Measurements from ENCODE around the gene PHF21A. TPM values are rescaled to one million over a fixed set of nuclear protein-coding genes. Genes with fewer than 3 reads are reported as not detected.
A peak's percentile ranks its signal among the peaks of the same experiment; 100 is the strongest.

PHF21A gene
- total RNA-seq, 1 experiment from 2014 or later = 29.4 TPM

DNA sequence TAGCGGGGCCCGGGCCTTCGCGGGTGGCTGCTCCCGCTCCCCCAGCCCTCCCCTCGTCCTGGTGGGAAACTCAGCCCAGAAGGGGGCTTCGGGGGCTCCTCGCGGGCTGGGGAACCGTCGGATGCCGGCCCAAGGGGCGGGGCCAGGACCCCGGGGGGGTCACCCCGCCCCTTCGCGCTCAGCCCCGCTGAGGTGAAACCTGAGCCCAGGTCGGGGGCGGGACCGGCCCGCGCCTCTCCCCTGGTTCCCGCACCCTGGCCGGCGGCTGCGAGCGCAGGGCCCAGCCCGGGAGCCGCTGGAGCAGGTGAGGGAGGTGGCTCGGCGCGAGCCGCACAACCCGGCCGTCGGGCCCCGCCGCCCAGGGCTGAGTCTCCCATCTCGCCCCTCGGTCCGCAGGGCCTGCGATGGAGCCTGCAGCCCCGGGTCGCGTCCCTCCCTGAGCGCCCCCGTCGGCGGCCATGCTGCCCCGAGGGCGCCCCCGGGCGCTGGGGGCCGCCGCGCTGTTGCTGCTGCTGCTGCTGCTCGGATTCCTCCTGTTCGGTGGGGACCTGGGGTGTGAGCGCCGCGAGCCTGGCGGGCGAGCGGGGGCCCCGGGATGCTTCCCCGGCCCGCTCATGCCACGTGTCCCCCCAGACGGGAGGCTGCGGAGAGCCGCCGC lies 198.7 kb downstream of the PHF21A start, which contains the start of gene LARGE2 (continued):
- TF ChIP-seq, protein P1, sequence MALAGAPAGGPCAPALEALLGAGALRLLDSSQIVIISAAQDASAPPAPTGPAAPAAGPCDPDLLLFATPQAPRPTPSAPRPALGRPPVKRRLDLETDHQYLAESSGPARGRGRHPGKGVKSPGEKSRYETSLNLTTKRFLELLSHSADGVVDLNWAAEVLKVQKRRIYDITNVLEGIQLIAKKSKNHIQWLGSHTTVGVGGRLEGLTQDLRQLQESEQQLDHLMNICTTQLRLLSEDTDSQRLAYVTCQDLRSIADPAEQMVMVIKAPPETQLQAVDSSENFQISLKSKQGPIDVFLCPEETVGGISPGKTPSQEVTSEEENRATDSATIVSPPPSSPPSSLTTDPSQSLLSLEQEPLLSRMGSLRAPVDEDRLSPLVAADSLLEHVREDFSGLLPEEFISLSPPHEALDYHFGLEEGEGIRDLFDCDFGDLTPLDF (CRISPR knock-in tag; IDR thresholded peaks at IDR 0.05) = no peak
- TF ChIP-seq ESRRA (CRISPR knock-in tag; IDR thresholded peaks at IDR 0.05; ENCODE audit: borderline replicate concordance) (no peak), ZNF121 (CRISPR knock-in tag; IDR thresholded peaks at IDR 0.05) (no peak), NFE2L1 (CRISPR knock-in tag; IDR thresholded peaks at IDR 0.05) (no peak), ELF4 (CRISPR knock-in tag; IDR thresholded peaks at IDR 0.05; ENCODE audit: low read depth) (no peak), TCF7 (CRISPR knock-in tag; IDR thresholded peaks at IDR 0.05; ENCODE audit: low read depth) (no peak), CREM (CRISPR knock-in tag; IDR thresholded peaks at IDR 0.05) (no peak), ZNF423 (CRISPR knock-in tag; IDR thresholded peaks at IDR 0.05) (peak; percentile 3; the same call in 1 of the 2 replicates), JAZF1 (CRISPR knock-in tag; IDR thresholded peaks at IDR 0.05) (no peak), TEAD1 (CRISPR knock-in tag; IDR thresholded peaks at IDR 0.05) (peak; percentile 17; the same call in 1 of the 2 replicates), ZNF219 (CRISPR knock-in tag; IDR thresholded peaks at IDR 0.05; ENCODE audit: borderline replicate concordance) (no peak), MXD4 (CRISPR knock-in tag; IDR thresholded peaks at IDR 0.05; ENCODE audit: borderline replicate concordance) (no peak), GTF2I (CRISPR knock-in tag; conservative IDR thresholded peaks at IDR 0.05) (no peak), CBFB (CRISPR knock-in tag; IDR thresholded peaks at IDR 0.05; ENCODE audit: low read depth) (no peak), KAT7 (CRISPR knock-in tag; IDR thresholded peaks at IDR 0.05; ENCODE audit: borderline replicate concordance) (no peak), NR2C2 (CRISPR knock-in tag; IDR thresholded peaks at IDR 0.05) (no peak), ZNF396 (CRISPR knock-in tag; IDR thresholded peaks at IDR 0.05; ENCODE audit: borderline replicate concordance) (no peak), GRHL2 (CRISPR knock-in tag; IDR thresholded peaks at IDR 0.05; ENCODE audit: insufficient replicate concordance, severe bottlenecking) (no peak), ETV6 (CRISPR knock-in tag; IDR thresholded peaks at IDR 0.05) (no peak)
- TF ChIP-seq, protein P2, sequence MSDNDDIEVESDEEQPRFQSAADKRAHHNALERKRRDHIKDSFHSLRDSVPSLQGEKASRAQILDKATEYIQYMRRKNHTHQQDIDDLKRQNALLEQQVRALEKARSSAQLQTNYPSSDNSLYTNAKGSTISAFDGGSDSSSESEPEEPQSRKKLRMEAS (CRISPR knock-in tag; IDR thresholded peaks at IDR 0.05) = no peak
- TF ChIP-seq, protein P3, sequence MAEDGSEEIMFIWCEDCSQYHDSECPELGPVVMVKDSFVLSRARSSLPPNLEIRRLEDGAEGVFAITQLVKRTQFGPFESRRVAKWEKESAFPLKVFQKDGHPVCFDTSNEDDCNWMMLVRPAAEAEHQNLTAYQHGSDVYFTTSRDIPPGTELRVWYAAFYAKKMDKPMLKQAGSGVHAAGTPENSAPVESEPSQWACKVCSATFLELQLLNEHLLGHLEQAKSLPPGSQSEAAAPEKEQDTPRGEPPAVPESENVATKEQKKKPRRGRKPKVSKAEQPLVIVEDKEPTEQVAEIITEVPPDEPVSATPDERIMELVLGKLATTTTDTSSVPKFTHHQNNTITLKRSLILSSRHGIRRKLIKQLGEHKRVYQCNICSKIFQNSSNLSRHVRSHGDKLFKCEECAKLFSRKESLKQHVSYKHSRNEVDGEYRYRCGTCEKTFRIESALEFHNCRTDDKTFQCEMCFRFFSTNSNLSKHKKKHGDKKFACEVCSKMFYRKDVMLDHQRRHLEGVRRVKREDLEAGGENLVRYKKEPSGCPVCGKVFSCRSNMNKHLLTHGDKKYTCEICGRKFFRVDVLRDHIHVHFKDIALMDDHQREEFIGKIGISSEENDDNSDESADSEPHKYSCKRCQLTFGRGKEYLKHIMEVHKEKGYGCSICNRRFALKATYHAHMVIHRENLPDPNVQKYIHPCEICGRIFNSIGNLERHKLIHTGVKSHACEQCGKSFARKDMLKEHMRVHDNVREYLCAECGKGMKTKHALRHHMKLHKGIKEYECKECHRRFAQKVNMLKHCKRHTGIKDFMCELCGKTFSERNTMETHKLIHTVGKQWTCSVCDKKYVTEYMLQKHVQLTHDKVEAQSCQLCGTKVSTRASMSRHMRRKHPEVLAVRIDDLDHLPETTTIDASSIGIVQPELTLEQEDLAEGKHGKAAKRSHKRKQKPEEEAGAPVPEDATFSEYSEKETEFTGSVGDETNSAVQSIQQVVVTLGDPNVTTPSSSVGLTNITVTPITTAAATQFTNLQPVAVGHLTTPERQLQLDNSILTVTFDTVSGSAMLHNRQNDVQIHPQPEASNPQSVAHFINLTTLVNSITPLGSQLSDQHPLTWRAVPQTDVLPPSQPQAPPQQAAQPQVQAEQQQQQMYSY (CRISPR knock-in tag; IDR thresholded peaks at IDR 0.05) = no peak
- TF ChIP-seq, protein P4, sequence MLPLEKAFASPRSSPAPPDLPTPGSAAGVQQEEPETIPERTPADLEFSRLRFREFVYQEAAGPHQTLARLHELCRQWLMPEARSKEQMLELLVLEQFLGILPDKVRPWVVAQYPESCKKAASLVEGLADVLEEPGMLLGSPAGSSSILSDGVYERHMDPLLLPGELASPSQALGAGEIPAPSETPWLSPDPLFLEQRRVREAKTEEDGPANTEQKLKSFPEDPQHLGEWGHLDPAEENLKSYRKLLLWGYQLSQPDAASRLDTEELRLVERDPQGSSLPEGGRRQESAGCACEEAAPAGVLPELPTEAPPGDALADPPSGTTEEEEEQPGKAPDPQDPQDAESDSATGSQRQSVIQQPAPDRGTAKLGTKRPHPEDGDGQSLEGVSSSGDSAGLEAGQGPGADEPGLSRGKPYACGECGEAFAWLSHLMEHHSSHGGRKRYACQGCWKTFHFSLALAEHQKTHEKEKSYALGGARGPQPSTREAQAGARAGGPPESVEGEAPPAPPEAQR (CRISPR knock-in tag; IDR thresholded peaks at IDR 0.05) = no peak
- TF ChIP-seq, protein P5, sequence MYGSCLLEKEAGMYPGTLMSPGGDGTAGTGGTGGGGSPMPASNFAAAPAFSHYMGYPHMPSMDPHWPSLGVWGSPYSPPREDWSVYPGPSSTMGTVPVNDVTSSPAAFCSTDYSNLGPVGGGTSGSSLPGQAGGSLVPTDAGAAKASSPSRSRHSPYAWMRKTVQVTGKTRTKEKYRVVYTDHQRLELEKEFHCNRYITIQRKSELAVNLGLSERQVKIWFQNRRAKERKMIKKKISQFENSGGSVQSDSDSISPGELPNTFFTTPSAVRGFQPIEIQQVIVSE (CRISPR knock-in tag; IDR thresholded peaks at IDR 0.05; ENCODE audit: borderline replicate concordance) = no peak
- TF ChIP-seq, protein P6, sequence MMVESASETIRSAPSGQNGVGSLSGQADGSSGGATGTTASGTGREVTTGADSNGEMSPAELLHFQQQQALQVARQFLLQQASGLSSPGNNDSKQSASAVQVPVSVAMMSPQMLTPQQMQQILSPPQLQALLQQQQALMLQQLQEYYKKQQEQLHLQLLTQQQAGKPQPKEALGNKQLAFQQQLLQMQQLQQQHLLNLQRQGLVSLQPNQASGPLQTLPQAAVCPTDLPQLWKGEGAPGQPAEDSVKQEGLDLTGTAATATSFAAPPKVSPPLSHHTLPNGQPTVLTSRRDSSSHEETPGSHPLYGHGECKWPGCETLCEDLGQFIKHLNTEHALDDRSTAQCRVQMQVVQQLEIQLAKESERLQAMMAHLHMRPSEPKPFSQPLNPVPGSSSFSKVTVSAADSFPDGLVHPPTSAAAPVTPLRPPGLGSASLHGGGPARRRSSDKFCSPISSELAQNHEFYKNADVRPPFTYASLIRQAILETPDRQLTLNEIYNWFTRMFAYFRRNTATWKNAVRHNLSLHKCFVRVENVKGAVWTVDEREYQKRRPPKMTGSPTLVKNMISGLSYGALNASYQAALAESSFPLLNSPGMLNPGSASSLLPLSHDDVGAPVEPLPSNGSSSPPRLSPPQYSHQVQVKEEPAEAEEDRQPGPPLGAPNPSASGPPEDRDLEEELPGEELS (CRISPR knock-in tag; IDR thresholded peaks at IDR 0.05) = no peak
- TF ChIP-seq, protein P7, sequence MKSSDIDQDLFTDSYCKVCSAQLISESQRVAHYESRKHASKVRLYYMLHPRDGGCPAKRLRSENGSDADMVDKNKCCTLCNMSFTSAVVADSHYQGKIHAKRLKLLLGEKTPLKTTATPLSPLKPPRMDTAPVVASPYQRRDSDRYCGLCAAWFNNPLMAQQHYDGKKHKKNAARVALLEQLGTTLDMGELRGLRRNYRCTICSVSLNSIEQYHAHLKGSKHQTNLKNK (CRISPR knock-in tag; IDR thresholded peaks at IDR 0.05) = no peak
- TF ChIP-seq, protein P8, sequence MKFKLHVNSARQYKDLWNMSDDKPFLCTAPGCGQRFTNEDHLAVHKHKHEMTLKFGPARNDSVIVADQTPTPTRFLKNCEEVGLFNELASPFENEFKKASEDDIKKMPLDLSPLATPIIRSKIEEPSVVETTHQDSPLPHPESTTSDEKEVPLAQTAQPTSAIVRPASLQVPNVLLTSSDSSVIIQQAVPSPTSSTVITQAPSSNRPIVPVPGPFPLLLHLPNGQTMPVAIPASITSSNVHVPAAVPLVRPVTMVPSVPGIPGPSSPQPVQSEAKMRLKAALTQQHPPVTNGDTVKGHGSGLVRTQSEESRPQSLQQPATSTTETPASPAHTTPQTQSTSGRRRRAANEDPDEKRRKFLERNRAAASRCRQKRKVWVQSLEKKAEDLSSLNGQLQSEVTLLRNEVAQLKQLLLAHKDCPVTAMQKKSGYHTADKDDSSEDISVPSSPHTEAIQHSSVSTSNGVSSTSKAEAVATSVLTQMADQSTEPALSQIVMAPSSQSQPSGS (CRISPR knock-in tag; IDR thresholded peaks at IDR 0.05; ENCODE audit: borderline replicate concordance, low read depth) = no peak
- TF ChIP-seq, protein P9, sequence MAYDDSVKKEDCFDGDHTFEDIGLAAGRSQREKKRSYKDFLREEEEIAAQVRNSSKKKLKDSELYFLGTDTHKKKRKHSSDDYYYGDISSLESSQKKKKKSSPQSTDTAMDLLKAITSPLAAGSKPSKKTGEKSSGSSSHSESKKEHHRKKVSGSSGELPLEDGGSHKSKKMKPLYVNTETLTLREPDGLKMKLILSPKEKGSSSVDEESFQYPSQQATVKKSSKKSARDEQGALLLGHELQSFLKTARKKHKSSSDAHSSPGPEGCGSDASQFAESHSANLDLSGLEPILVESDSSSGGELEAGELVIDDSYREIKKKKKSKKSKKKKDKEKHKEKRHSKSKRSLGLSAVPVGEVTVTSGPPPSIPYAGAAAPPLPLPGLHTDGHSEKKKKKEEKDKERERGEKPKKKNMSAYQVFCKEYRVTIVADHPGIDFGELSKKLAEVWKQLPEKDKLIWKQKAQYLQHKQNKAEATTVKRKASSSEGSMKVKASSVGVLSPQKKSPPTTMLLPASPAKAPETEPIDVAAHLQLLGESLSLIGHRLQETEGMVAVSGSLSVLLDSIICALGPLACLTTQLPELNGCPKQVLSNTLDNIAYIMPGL (CRISPR knock-in tag; IDR thresholded peaks at IDR 0.05) = no peak

Measured in WTC11 (cell line).